Chondrocyte (in vitro differentiated cells): ENCODE results near the gene DVL2. TPM values are rescaled to one million over a fixed set of nuclear protein-coding genes. Genes with fewer than 3 reads are reported as not detected.

Experiments used
- DNase-seq: peaks from one replicate; pipeline ENCODE4 v3.0.0; 2021; ENCODE audit warnings: mixed read lengths, low spot score
- H3K27ac Mint-ChIP-seq: one replicate; pipeline ENCODE4 v1.8.0; 2021; ENCODE audit warnings: mild to moderate bottlenecking, moderate library complexity, mixed read lengths; ENCODE audit not compliant: unreplicated experiment
- H3K27me3 Mint-ChIP-seq: 2 replicates; pipeline ENCODE4 v1.8.0; 2021; ENCODE audit warnings: low read depth, mixed read lengths
- H3K36me3 Mint-ChIP-seq: 2 replicates; pipeline ENCODE4 v1.8.0; 2021; ENCODE audit warnings: low read depth, mixed read lengths
- H3K4me1 Mint-ChIP-seq: 2 replicates; pipeline ENCODE4 v1.8.0; 2021; ENCODE audit warnings: low read depth, mild to moderate bottlenecking, mixed read lengths
- H3K4me3 Mint-ChIP-seq: one replicate; pipeline ENCODE4 v1.8.0; 2021; ENCODE audit warnings: mild to moderate bottlenecking, moderate library complexity, mixed read lengths; ENCODE audit not compliant: unreplicated experiment
- H3K9me3 Mint-ChIP-seq: 2 replicates; pipeline ENCODE4 v1.8.0; 2021; ENCODE audit warnings: low read depth, mixed read lengths
- CTCF ChIP-seq: fragments of 200-600 bp; sonication (generic); IDR thresholded peaks from 2 replicates; pipeline ENCODE4 v1.5.0; 2021; ENCODE audit warnings: antibody characterized with exemption, mild to moderate bottlenecking, moderate library complexity
- total RNA-seq: library from RNA; stranded (reverse); gene quantifications from 3 replicates; pipeline ENCODE4 v1.2.1, GENCODE V29; 2021

The DVL2 gene
- total RNA-seq, 1 donor from 2014 or later, result 58.8 TPM

DNA sequence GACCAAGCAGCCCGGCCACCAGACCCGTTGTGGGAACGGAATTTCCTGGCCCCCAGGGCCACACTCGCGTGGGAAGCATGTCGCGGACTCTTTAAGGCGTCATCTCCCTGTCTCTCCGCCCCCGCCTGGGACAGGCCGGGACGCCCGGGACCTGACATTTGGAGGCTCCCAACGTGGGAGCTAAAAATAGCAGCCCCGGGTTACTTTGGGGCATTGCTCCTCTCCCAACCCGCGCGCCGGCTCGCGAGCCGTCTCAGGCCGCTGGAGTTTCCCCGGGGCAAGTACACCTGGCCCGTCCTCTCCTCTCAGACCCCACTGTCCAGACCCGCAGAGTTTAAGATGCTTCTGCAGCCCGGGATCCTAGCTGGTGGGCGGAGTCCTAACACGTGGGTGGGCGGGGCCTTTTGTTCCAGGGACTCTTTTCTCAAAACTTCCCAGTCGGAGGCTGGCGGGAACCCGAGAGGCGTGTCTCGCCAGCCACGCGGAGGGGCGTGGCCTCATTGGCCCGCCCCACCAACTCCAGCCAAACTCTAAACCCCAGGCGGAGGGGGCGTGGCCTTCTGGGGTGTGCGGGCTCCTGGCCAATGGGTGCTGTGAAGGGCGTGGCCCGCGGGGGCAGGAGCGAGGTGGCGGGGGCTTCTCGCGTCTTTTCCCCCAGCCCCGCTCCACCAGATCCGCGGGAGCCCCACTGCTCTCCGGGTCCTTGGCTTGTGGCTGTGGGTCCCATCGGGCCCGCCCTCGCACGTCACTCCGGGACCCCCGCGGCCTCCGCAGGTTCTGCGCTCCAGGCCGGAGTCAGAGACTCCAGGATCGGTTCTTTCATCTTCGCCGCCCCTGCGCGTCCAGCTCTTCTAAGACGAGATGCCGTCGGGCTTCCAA, 47.0 kb upstream of the DVL2 start, which contains the start of gene SLC2A4:
Gene SLC2A4, plus strand, starts transcription at position 645 of the 879 bp plus-strand sequence. Its CDS starts 217 bp downstream, at position 862.
- Mint-ChIP-seq H3K4me1 (peaks cover 17% of the 10 kb centered on the region), H3K27me3 (peaks cover 7% of the 10 kb centered on the region), H3K9me3 (no peaks in the 10 kb centered on the region), H3K36me3 (no peaks in the 10 kb centered on the region), H3K27ac (peak within 1 kb of the TSS; percentile 89), H3K4me3 (peak within 1 kb of the TSS; percentile 75)
- TF ChIP-seq CTCF, result no peak
- no peak for DNase-seq

DNA sequence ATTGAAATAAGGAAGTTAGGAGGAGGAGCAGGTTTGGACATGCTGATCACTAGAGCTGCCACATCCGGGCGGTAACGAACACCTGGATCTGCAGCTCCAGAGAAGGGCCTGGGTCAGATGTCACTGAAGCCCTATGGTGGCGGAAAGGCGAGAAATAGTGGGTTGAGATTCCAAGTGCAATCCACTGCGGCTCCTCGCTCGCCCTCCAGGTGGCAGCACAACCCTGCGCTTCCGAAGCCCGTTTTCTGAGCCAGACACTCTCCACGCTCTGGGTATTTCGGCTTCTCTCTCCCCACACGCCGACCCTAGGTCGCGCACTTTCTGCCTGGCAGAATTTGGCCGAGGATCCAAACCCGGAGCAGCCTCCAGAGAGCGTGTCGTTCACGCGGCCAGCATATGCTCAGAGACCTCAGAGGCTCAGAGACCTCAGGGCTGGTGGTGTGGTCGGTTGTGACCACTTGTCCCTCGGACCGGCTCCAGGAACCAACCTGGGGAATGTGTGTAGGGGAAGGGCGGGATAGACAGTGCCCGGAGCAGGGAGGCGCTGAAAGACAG, 46.3 kb upstream of the DVL2 start:
- H3K4me1 Mint-ChIP-seq, result peaks cover 17% of the 10 kb centered on the region
- H3K4me3 Mint-ChIP-seq, result peak overlapping the region; percentile 75
- peaks cover under 1% of the 10 kb centered on the region for H3K27me3 Mint-ChIP-seq
- no peaks in the 10 kb centered on the region for H3K36me3 Mint-ChIP-seq
- no peaks in the 10 kb centered on the region for H3K9me3 Mint-ChIP-seq
- H3K27ac Mint-ChIP-seq, result peak overlapping the region; percentile 89
- DNase-seq, result no peak
- TF ChIP-seq CTCF, result peak; percentile 90

GRCh38 chr17:7279448-7279847, 45.1 kb upstream of the DVL2 start:
- H3K27ac Mint-ChIP-seq, result no peak overlapping the region
- H3K36me3 Mint-ChIP-seq, result no peaks in the 10 kb centered on the region
- no peaks in the 10 kb centered on the region for H3K27me3 Mint-ChIP-seq
- no peaks in the 10 kb centered on the region for H3K9me3 Mint-ChIP-seq
- H3K4me3 Mint-ChIP-seq, result no peak overlapping the region
- TF ChIP-seq CTCF, result no peak
- DNase-seq, result no peak
- peaks cover 17% of the 10 kb centered on the region for H3K4me1 Mint-ChIP-seq

DNA sequence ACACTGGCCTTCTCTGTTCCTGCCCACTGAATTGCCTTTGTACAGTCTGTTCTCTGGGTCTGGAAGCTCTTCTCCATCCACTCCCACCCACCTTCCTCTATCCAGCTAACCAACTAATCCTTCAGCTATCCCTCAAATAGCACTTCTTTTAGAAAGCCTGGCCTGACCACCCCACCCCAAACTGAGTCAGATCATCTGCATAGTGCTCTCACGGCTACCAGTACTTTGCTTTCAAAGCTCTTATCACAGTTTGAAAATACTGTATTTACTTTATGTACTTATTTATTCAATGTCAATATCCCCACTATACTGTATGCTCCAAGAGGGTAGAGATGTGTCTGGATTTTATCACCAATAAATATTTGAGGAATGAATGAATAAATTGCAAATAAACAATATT, 32.5 kb upstream of the DVL2 start:
- DNase-seq, result no peak

More for the DNA sequence above, 32.5 kb upstream of the DVL2 start:
- Mint-ChIP-seq H3K4me1 (peaks cover 29% of the 10 kb centered on the region), H3K9me3 (no peaks in the 10 kb centered on the region), H3K27ac (no peak overlapping the region), H3K27me3 (peaks cover 10% of the 10 kb centered on the region), H3K4me3 (no peak overlapping the region), H3K36me3 (no peaks in the 10 kb centered on the region)
- no peak for TF ChIP-seq CTCF
